Kidney (tissue), 14 donors: Measurements from ENCODE around the gene KLHL7. TPM values are rescaled to one million over a fixed set of nuclear protein-coding genes. Genes with fewer than 3 reads are reported as not detected.
A peak's percentile ranks its signal among the peaks of the same experiment; 100 is the strongest.

Experiments used
- DNase-seq, 5 donors: peaks; one replicate each; pipeline ENCODE4 v3.0.0-alpha.2; 2013 to 2020
- FAIRE-seq: peaks from 2 replicates; lab custom pipeline; 2012; peaks lifted over from hg19 to GRCh38; lab: Jason Lieb, UNC
- H3K27ac ChIP-seq, 2 donors: one replicate each; pipeline ENCODE4 v1.7.0; 2013; ENCODE audit warnings: low read depth in 2 of 2, low read length in 2 of 2, inconsistent platforms in 1 of 2
- H3K27me3 ChIP-seq: one replicate; pipeline ENCODE4 v1.7.1; 2013; ENCODE audit warnings: low read length, inconsistent platforms; ENCODE audit not compliant: control insufficient read depth, insufficient read depth
- H3K36me3 ChIP-seq, 3 donors: one replicate each; pipeline versions ENCODE4 v1.7.0 to v1.7.1; 2013; ENCODE audit warnings: low read length in 3 of 3, control low read depth in 1 of 3, inconsistent platforms in 1 of 3; ENCODE audit not compliant: insufficient read depth in 3 of 3, control insufficient read depth in 2 of 3
- H3K4me1 ChIP-seq, 3 donors: one replicate each; pipeline versions ENCODE4 v1.7.0 to v1.7.1; 2013; ENCODE audit warnings: low read length in 3 of 3, inconsistent platforms in 1 of 3, low read depth in 1 of 3; ENCODE audit not compliant: control insufficient read depth in 2 of 3, insufficient read depth in 2 of 3
- H3K4me3 ChIP-seq, 3 donors: one replicate each; pipeline versions ENCODE4 v1.7.0 to v1.8.1; 2013; ENCODE audit warnings: low read length in 3 of 3, control low read depth in 1 of 3, inconsistent platforms in 1 of 3
- H3K9ac ChIP-seq, 3 donors: one replicate each; pipeline versions ENCODE4 v1.7.0 to v1.7.1; 2013; ENCODE audit warnings: low read length in 3 of 3, control low read depth in 1 of 3, inconsistent platforms in 1 of 3
- H3K9me3 ChIP-seq, 3 donors: one replicate each; pipeline versions ENCODE4 v1.7.0 to v1.7.1; 2013; ENCODE audit warnings: low read length in 3 of 3, control low read depth in 1 of 3, inconsistent platforms in 1 of 3; ENCODE audit not compliant: control insufficient read depth in 2 of 3, insufficient read depth in 1 of 3
- CTCF ChIP-seq: IDR thresholded peaks from 3 replicates; pipeline ENCODE4 v1.5.1; 2012; ENCODE audit warnings: mild to moderate bottlenecking, moderate library complexity, borderline replicate concordance; ENCODE audit not compliant: insufficient read depth; ENCODE audit errors: extremely low read depth
- intact Hi-C: fragments of 100-400 bp; cut with DNase I; formaldehyde crosslinking; loops from one replicate; pipeline ENCODE4 v1.11.1; 2022
- polyA plus RNA-seq: library from polyadenylated mRNA; stranded (reverse); fragments of 350-450 nt; fragmentation: Illumina TruSeq; extraction: RNeasy Lipid Tissue Mini Kit (QIAGEN cat#74804); gene quantifications from one replicate; pipeline ENCODE4 v1.2.3, GENCODE V29; 2014; ENCODE audit warnings: low read depth, low replicate concordance; ENCODE audit not compliant: insufficient read depth
- total RNA-seq: library from RNA; stranded (reverse); fragmentation: NEBNext Ultra II Directional; extraction: Animal tissue kit (Norgen Biotek cat#: 25700); gene quantifications from one replicate; pipeline ENCODE4 v1.2.1, GENCODE V29; 2021
- donor health status: control.
- donor health status: control.
- donor health status: control.
- donor health status: control.
- donor health status: control.
- donor health status: DM: yes; HTN: yes; CAD: no.
- donor health status: Normal renal cell carcinoma (clear cell type).

KLHL7 gene
- total and polyA plus RNA-seq, 2 donors from 2014 or later, result 13.3 to 20.6 TPM

DNA sequence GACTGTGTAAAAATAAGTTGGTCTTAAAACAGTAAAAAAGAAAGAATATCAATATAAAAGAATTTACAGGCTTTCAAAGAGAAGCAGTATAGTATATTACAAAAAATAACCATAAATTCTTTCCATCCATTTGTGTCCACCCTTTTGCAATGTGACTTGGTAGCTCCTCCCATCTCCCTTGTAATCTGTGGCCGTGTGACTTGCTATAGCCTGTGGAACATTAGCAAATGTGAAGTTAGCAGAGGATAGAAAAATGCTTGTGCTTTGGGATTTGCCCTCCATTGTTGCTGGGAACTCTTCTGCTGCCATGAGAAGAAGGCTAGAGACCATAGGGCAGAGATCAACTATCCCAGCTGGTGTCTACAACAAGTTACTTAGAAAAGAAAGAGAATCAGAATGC is 30.2 kb downstream of the KLHL7 start:
- Histone ChIP-seq H3K9me3 (no peaks in the 10 kb centered on the region), H3K4me1 (no peaks in the 10 kb centered on the region), H3K9ac (no peak overlapping the region), H3K27me3 (no peaks in the 10 kb centered on the region), H3K27ac (no peak overlapping the region), H3K4me3 (no peak overlapping the region), H3K36me3 (peaks cover 0 to 3% (median 0%) of the 10 kb centered on the region in 3 donors)
- intact Hi-C loops, result no loop called here
- DNase-seq (peak in 1 of 5 donors; percentile 9), FAIRE-seq (no peak)
- TF ChIP-seq CTCF, result no peak

DNA sequence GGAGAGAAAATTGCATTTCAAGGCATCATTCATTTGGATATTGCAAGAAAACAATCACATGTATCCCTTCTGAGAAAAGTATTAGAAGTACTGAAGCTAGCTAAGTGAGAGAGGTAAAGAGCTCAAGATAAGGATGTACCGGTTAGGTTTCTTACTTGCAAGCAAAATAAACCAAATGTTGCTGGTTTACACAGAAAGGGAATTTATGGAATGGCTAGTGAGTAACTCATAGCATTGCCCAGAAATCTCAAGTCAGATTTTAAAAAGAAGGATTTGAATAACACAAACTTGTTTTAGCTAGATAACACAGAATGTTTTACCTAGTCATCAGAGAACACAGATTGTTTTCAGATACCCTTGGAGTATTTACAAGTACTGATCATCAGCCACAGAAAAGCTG is 30.6 kb downstream of the KLHL7 start:
- Histone ChIP-seq H3K4me1 (no peaks in the 10 kb centered on the region), H3K27me3 (no peaks in the 10 kb centered on the region), H3K27ac (no peak overlapping the region), H3K4me3 (no peak overlapping the region), H3K36me3 (peaks cover 0 to 8% (median 2%) of the 10 kb centered on the region in 3 donors), H3K9me3 (no peaks in the 10 kb centered on the region), H3K9ac (no peak overlapping the region)
- DNase-seq, result no peak
- intact Hi-C loops, result no loop called here
- no peak for TF ChIP-seq CTCF
- no peak for FAIRE-seq

GRCh38 chr7:23157679-23158078 is 52.1 kb downstream of the KLHL7 start:
- H3K9ac ChIP-seq, result no peak overlapping the region
- DNase-seq, result no peak
- no peaks in the 10 kb centered on the region for H3K27me3 ChIP-seq
- H3K4me3 ChIP-seq, result no peak overlapping the region
- no peak overlapping the region for H3K27ac ChIP-seq
- H3K36me3 ChIP-seq, result peaks cover 3 to 16% (median 5%) of the 10 kb centered on the region in 3 donors
- intact Hi-C loops, result no loop called here
- FAIRE-seq, result no peak
- no peaks in the 10 kb centered on the region for H3K9me3 ChIP-seq
- no peak for TF ChIP-seq CTCF
- H3K4me1 ChIP-seq, result peaks cover 0 to 2% (median 0%) of the 10 kb centered on the region in 3 donors

DNA sequence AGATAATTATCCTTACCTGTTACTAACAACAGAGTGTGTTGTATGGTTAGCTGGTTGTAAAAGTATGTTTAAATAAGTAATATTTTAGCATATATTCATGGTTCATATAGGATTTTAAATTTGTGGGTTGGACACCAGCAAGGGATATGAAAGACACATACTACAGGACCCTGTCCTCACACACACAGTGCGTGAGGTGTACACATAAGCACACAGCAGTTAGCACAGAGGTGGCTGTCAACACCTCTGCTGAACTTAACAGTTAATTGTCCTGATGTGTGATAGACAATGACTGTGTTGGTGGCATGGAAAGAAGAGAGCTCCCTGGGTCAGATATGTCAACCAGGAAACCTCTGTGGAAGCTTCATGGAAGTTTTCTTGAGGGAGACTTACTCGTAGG is 53.0 kb downstream of the KLHL7 start:
- intact Hi-C loops, result no loop called here
- no peak overlapping the region for H3K9ac ChIP-seq
- DNase-seq (no peak), FAIRE-seq (no peak)
- H3K4me3 ChIP-seq, result no peak overlapping the region
- no peak overlapping the region for H3K27ac ChIP-seq
- no peak for TF ChIP-seq CTCF
- no peaks in the 10 kb centered on the region for H3K27me3 ChIP-seq
- H3K4me1 ChIP-seq, result peaks cover 0 to 2% (median 0%) of the 10 kb centered on the region in 3 donors
- no peaks in the 10 kb centered on the region for H3K9me3 ChIP-seq
- peaks cover 0 to 11% (median 5%) of the 10 kb centered on the region in 3 donors for H3K36me3 ChIP-seq
